HG03064 (cell line): ENCODE measurements around the gene DCUN1D1.
A peak's percentile ranks its signal among the peaks of the same experiment; 100 is the strongest.

ENCODE experiments used
- ATAC-seq: cut with Tn5 transposase; IDR thresholded peaks from one replicate; pipeline ENCODE4 v1.9.1; 2021; ENCODE audit warnings: low read depth; ENCODE audit not compliant: unreplicated experiment

Gene DCUN1D1

DNA sequence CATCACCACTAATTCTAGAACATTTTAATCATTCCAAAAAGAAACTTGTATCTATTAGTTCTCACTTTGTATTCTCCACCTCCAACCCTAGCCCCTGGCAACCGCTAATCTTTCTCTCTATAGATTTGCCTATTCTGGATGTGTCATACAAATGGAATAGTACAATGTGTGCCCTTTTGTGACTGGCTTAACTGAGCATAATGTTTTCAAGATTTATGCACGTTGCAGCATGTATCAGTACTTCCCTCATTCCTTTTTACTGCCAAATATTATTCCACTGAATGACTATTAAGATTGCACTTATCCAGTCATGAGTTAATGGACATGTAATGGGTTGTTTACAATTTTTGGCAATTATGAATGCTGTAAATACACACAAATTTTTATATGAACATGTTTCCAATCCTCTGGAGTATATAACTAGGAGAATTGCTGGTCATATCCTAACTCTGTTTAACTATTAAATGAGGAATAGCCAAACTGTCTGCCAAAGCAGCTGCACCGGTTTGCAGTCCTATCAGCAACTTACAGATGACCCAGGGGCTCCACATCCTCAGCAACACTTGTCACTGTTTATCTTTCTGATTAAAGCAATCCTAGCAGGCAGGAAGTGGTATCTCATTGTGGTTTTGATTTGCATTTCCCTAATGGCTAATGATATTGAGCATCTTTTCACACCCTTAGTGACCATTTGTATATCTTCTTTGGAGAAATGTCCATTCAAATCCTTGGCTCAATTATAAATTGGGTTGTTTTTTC, 42.9 kb downstream of the DCUN1D1 start:
- peak; percentile 83 for ATAC-seq

- ATAC-seq: no peak
Measured at GRCh38 chr3:182936918-182937285, 43.4 kb downstream of the DCUN1D1 start.

- ATAC-seq: no peak
Measured at GRCh38 chr3:182936239-182936917, 44.0 kb downstream of the DCUN1D1 start.

- no peak for ATAC-seq
Measured at GRCh38 chr3:182935803-182936202, 44.5 kb downstream of the DCUN1D1 start.

GRCh38 chr3:182925944-182926337, 54.4 kb downstream of the DCUN1D1 start:
- ATAC-seq: peak; percentile 35

DNA sequence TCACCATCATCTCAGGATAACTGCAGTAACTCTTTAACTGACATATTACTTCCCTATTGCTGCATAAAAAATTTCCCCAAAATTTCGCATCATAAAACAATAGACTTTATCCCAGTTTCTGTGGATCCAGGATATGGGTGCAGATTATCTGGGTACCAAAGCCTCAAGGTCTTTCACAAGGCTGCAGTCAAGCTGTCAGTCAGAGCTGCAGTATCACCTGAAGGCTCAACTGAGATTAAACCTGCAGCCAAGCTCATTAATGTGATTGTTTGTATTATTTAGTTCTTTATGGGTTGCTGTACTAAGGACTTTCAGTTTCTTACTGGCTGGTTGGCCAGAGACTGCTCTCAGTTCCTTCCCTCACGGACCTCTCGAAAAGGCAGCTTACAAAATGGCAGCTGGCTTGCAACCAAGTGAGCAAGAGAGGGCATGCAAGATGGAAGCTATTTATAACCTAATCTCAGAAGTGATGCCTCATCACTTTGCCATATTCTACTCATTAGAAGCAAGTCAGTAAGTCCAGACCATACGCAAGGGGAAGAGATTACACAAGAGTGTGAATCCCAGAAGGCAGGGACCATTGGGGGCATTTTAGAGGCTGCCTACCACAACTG, 54.9 kb downstream of the DCUN1D1 start:
- peak; percentile 97 for ATAC-seq

- no peak for ATAC-seq
Measured at GRCh38 chr3:182921665-182922355, 58.5 kb downstream of the DCUN1D1 start.

DNA sequence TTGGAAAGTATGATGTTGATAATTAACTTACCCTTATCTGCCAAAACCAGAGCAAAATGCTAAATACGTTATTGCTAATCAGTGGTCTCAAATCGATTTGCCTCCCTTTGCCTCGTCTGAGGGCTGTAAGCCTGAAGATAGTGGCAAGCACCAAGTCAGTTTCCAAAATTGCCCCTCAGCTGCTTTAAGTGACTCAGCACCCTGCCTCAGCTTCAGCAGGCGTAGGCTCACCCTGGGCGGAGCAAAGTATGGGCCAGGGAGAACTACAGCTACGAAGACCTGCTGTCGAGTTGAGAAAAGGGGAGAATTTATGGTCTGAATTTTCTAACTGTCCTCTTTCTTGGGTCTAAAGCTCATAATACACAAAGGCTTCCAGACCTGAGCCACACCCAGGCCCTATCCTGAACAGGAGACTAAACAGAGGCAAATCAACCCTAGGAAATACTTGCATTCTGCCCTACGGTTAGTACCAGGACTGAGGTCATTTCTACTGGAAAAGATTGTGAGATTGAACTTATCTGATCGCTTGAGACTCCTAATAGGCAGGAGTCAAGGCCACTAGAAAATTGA, 59.7 kb downstream of the DCUN1D1 start:
- no peak for ATAC-seq

GRCh38 chr3:182919866-182920357, 60.4 kb downstream of the DCUN1D1 start:
- no peak for ATAC-seq

GRCh38 chr3:182917134-182917533, 63.2 kb downstream of the DCUN1D1 start:
- ATAC-seq: no peak

DNA sequence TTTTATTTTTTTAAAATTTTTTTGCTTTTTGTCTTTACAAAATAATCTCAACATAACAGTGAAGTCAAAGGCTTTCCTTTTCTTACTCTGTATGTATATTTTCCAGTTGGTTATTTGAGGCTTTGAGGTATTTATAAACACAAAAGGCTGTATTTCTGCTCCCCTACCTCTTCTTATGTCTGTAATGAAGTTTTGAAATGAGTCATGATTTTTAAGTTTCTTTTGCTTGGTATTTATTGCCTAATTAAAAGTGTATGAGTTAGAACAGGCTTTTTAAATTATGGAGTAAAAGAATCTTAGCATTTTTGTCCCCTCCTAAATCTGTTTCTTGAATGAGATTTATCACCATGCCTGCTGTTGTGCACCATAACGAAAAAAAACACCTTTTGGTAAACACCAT, 66.0 kb downstream of the DCUN1D1 start:
- ATAC-seq: peak; percentile 40

GRCh38 chr3:182913889-182914288, 66.4 kb downstream of the DCUN1D1 start:
- ATAC-seq: peak; percentile 95

DNA sequence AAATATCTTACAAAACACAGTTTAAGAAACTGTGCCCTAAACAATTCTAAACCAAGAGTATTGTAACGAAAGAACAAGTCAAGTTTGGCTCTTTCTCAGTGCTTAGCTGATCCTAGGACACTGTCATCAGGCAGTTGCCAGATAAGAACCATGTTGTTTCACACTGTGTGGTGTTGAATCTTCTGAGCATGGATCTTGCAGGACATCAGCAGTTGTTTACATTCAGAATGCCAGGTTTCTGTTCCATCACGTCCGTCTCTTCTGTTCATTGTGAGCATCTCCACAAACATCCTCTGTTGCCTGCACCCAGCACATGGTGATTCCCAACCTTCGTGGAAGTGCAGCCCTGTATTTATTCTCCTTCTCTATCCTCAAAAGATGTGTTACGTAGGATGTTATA, 67.9 kb downstream of the DCUN1D1 start:
- no peak for ATAC-seq

- no peak for ATAC-seq
Measured at GRCh38 chr3:182911782-182912111, 68.6 kb downstream of the DCUN1D1 start.

DNA sequence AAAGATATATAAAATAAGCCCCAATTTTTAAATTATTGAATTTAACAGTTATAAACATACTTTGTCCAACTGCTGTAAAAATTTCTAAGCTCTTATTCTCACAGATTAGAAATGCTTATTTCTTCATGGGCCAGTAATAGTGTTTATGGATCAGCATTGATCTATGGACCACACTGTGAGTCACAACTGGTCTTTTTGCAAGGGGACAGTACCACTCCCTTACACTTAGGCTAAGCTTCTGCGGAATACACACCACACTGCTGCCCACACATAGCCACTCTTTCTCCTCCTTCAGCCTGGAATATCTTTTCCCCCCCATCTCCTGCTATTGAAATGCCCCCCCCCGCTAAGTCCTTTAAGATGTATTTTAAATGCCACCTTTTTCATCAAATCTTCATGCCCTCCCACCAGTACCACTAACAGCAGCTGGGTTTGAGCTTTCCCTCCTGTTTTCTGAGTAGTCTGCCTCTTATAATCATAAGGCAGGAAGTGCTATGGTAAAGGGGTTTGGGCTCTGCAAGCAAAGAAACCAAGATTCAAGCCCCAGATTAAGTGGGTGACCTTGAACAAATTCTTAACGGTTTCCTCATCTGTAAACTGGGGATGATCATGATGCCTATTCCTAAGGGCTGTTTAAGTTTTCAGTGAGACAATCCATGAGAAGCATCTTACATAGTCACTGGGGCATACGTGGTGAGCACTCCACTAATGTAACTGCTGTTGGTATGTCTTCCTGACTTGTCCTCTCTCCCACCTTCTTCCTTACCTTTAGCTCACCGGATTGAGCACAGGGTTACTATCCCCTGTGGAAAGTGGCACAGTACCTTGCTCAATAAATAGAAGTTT, 69.2 kb downstream of the DCUN1D1 start:
- ATAC-seq: no peak

DNA sequence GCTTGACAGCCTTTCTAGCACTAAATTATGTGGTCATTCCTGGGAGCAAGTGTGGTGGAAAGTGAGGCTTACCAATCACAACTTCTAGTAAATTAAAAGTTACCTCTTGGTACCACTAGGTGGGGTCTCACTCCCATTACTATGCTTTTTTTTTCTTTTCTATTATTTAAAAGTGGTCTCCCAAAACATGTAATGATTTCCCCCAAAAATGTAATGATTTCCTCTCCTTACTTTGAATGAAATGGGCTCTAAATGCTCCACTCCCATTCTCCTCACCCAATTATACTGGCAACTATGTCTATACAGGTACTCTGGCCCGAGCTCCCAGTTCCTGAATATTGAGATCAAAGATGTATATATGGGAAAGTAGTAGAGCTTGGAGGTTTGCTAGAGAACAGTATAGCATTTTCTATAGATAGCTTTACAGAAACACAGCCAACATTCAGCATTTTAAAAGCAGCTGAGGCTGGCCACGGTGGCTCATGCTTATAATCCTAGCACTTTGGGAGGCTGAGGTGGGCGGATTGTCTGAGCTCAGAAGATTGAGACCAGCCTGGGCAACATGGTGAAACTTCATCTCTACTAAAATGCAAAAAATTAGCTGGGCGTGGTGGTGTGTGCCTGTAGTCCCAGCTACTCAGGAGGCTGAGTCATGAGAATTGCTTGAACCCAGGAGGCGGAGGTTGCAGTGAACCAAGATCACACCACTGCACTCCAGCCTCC, 70.9 kb downstream of the DCUN1D1 start:
- no peak for ATAC-seq

DNA sequence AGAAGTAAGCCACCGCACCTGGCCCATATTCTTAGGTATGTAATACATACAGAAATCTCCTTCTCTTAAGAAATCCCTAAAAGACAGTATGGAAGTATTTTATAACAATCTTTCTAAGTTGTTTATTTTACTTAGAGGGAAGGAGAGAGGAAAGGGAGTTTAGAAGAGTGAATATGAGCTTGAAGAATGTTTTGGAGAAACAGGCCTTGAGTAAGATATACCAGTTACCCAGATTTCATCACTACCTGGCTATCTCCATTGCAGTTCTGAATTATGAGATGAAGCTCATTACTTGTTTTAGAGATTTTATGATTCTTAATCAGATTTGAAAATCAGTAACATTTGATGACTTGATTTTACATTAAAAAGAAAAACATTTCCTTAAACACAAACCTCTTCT, 71.9 kb downstream of the DCUN1D1 start:
- ATAC-seq: no peak

- ATAC-seq: peak; percentile 47
Measured at GRCh38 chr3:182906036-182906435, 74.3 kb downstream of the DCUN1D1 start.

- no peak for ATAC-seq
Measured at GRCh38 chr3:182905623-182906022, 74.7 kb downstream of the DCUN1D1 start.
